Inferior parietal cortex (tissue), 1 donor: ENCODE results near the gene IQCM.

Source experiments
- DNase-seq: peaks from one replicate; pipeline ENCODE4 v3.0.0-alpha.2; 2016; ENCODE audit errors: extremely low spot score

The IQCM gene

GRCh38 chr4:149781150-149781549 is 34.5 kb downstream of the IQCM start:
- DNase-seq = no peak

DNA sequence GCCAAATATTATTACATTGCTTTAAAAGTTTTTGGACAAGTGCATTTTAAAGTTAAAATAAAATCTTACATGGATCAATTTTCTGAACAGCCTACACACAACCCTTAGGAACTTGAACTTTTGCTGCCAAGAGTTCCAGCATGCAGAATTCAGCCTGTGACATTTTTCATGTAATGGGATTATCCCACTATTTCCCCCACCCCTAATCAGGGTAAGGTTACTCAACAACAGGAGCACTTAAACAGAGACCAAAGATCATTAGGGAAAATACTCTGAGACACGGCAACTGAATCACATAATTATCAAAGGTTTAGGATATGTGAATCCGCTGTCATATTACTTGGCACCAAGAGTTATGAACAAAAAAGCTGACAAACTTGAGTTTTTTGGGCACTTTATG is 47.2 kb downstream of the IQCM start:
- DNase-seq = no peak

GRCh38 chr4:149766135-149766534 is 49.5 kb downstream of the IQCM start:
- DNase-seq = no peak

DNA sequence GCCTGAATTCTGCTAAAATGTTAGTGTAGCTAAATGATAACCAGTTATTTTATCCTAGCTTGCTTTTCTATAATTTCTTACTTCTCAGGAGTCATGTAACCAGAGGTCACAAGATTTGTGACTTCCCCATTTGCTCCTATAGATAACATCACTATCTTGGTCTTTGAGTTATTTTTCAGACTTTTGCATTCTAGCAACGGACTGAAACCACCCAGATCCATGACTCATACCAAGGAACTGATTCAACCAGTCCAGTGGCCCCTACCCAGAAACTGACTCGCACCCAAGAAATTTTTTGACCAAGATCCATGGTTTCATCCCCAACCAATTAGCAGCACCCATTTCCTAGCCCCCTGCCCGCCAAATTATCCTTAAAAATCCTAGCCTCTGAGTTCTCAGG is 50.0 kb downstream of the IQCM start:
- no peak for DNase-seq

- no peak for DNase-seq
Observed at GRCh38 chr4:149755969-149756368, 59.7 kb downstream of the IQCM start.

GRCh38 chr4:149754526-149754925 is 61.1 kb downstream of the IQCM start:
- no peak for DNase-seq

DNA sequence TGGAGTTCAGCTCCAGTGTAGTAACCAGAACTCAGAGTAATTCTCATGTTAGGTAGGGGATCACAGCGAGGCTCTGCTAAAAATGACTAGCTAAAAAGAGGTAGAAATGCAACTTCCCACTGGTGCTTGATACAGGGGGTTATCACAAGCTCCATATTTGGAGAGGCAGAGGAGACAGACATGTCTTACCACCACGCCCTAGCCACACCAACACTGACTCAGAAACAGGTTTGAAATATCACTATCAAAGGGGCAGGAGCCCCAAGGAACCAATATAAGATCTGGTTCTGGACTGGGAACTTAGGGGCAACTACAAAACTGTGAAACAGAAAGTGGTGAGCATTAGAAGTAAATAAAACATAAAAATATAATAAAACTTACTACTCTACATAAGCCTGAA is 62.9 kb downstream of the IQCM start:
- DNase-seq = no peak

DNA sequence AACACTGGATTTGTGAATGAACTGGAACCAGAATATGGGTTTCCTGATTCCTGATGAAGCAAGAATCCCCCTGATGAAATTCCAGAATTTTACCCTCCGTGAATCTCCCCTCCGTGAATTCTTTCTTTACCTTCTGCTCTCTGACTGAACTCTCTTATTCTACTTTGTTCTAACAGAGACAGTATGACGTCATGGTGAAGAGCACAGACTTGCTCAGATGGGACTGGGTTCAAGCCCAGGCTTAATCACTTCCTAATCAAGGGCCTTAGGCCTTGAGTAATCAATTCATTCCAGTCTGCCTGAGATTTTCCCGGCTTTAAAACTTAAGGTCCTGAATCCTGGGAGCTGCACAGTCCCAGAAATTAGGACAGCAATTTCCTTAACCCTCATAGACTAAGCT is 64.5 kb downstream of the IQCM start:
- DNase-seq = no peak

GRCh38 chr4:149749784-149750183 is 65.9 kb downstream of the IQCM start:
- DNase-seq = no peak

DNA sequence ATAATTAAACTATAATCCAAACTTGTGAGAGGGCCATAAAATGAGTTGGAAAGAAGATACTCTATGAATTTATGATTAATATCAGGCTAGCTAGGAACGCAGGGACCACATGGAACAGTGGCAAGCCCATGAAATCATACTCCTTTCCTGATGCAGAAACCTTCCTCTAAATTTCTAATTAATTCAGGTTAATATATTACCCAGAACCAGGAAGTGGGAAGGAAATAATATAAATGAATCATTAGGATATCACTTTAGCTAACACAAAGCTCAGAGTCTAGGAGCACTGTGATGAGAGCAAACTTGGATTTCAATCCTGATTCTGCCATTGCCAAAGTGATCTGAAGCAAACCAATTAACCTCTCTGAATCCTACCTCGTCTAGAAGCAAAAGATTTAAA is 68.0 kb downstream of the IQCM start:
- no peak for DNase-seq

DNA sequence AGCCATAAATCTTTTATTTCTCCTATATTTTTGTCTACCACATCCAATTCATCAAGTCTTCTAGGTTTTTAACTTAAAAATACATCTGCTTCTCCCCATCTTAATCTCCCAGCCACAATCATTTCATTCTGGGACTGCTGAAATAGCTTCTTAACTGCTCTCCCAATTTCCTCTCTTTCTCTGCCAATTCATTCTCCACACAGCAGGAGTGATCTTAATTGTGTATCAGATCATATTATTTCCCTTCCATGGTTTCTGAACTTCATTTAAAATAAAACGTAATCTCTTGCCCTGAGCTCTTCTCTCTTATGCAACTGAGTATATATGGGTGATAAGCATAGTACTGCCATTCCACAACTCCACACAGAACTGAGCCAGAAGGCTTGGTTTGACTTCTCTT is 69.4 kb downstream of the IQCM start:
- no peak for DNase-seq

GRCh38 chr4:149741186-149741831 is 74.3 kb downstream of the IQCM start:
- no peak for DNase-seq

DNA sequence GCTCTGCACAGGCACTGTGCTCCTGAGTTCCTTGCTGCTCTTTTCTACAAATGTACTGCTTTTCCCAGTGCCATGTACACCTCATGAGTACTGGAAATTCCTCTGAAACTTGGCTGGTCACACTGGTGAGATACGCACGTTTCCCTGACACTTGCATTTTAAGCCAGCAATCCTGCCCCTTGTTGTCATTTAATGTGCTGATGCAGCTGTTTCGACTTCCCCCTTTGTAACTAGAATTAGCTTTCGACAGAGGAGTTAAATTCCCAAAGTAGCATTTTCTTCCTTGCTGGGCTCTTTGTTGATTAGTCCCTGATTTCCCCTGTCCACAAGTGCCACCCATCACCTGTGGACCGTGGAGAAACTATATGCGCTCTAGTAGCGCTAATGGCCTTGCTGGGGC is 77.5 kb downstream of the IQCM start:
- DNase-seq = no peak

DNA sequence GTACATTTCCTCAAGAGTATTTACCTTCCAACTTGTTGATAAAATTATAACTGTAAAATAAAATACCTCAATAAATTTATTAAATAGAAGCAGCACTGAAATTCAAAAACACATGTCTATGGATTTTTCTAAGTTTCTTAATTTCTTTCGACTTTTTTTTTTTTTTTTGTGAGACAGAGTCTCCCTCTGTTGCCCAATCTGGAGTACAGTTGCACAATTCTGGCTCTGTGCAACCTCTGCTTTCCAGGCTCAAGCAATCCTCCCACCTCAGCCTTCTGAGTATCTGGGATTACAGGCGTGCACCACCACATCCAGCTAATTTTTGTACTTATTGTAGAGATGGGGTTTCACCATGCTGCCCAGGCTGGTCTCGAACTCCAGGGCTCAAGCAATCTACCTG is 79.8 kb downstream of the IQCM start:
- no peak for DNase-seq

DNA sequence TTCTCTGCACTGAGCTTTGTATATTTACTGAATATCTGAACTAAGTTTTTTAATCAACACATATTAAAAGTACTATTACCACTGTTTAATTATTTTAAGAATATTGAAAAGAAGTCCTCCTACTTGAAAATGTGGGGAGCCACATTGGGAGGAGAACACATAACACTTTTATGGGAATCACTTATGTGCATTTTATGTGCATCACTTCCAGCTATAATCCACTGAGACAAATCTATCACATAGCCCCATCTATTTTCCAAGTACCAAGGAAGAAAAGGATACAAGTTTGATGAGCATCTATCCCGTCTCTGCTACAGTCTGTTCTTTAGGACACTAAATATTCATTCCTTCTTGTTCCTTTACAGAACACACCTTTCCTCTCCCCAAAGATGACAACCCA is 87.2 kb downstream of the IQCM start:
- DNase-seq = no peak

- no peak for DNase-seq
Observed at GRCh38 chr4:149727663-149728062, 88.0 kb downstream of the IQCM start.

DNA sequence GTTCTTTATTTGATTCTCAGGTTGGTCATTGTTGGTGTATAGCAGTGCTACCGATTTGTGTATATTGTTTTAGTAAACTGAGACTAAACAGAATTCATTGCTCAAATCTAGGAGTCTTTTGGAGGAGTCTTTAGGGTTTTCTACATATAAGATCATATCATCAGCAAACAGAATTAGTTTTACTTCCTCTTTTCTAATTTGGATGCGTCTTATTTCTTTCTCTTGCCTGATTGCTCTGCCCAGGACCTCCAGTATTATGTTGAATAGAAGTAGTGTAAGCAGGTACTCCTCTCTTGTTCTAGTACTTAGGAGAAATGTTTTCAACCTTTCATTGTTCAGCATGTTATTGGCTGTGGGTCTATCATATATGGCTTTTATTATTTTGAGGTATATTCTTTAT is 92.6 kb downstream of the IQCM start:
- DNase-seq = no peak

GRCh38 chr4:149719806-149720205 is 95.8 kb downstream of the IQCM start:
- no peak for DNase-seq

DNA sequence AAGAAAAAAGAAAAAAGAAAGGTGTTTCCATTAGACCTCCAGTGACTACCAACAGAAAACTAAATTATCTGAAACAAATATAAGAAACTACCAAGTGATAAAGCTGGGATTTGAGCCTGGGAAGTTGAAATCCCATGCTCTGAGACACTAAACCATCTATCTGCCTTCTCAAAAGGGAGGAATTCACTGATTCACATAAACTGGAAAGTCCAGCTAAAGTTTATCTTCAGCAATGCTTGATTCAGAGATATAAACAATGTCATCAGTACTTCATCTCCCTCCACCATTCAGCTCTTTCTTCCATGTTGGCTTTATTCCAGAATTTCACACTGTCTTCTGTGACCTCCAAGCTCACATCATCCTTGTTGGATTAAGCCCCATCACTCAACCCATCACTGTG is 96.3 kb downstream of the IQCM start:
- DNase-seq = no peak

- DNase-seq = no peak
Observed at GRCh38 chr4:149718500-149718899, 97.1 kb downstream of the IQCM start.

DNA sequence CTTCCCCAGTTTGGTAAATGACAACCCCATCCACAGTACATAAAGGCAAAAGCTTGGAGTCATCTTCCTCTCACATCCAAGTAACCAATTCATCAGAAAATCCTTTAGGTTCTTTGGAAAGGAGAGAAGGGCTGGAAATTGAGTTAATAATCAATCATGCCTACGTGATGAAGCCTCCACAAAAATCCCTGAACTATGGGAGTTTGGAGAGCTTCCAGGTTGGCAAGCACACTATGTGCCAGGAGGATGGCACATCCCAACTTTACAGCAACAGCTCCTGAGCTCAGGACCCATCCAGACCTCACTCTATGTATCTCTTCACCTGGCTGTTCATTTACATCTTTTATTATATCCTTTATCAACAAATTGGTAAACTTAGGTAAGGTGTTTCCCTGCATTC is 98.9 kb downstream of the IQCM start:
- no peak for DNase-seq

- DNase-seq = no peak
Observed at GRCh38 chr4:149715822-149716585, 99.6 kb downstream of the IQCM start.

- DNase-seq = no peak
Observed at GRCh38 chr4:149713031-149713430, 102.6 kb downstream of the IQCM start.
